DMS153 treated with DMSO at 0.1 percent for 48 hours (cell line): Measurements from ENCODE around the gene LRRIQ3.
"Not testable (repeated sequence)": the region's sequence is repeated elsewhere in the genome, so short reads cannot be mapped to it uniquely, and the experiment has no call there.

Experiments
- DNase-seq: peaks from one replicate; lab custom pipeline; 2025; ENCODE audit not compliant: unreplicated experiment; lab: John Stamatoyannopoulos, UW

The LRRIQ3 gene

GRCh38 chr1:74197657-74198552 is at the start of gene LRRIQ3, which contains the start of gene FPGT:
TSS of gene LRRIQ3 (minus strand) at chr1:74198176. CDS start at chr1:74183684, 14,492 bp downstream.
TSS of gene FPGT (plus strand) at chr1:74198242. CDS start at chr1:74198279, 37 bp downstream.
- peak; percentile 91 for DNase-seq

GRCh38 chr1:74246315-74246714 is 48.3 kb upstream of the LRRIQ3 start:
- DNase-seq = no peak

GRCh38 chr1:74245168-74245772 is 47.3 kb upstream of the LRRIQ3 start:
- DNase-seq = no peak

- DNase-seq = no peak
Measured at GRCh38 chr1:74237787-74238186, 39.8 kb upstream of the LRRIQ3 start.

GRCh38 chr1:74237035-74237434 is 39.1 kb upstream of the LRRIQ3 start:
- DNase-seq = no peak

GRCh38 chr1:74236440-74236839 is 38.5 kb upstream of the LRRIQ3 start:
- DNase-seq = no peak

GRCh38 chr1:74235153-74235552 is 37.2 kb upstream of the LRRIQ3 start, which contains the start of gene TNNI3K:
TSS of gene TNNI3K (plus strand) at chr1:74235387. CDS start at chr1:74235452, 65 bp downstream.
- no peak for DNase-seq

GRCh38 chr1:74223453-74223852 is 25.5 kb upstream of the LRRIQ3 start:
- no peak for DNase-seq

GRCh38 chr1:74222701-74223100 is 24.7 kb upstream of the LRRIQ3 start:
- DNase-seq = no peak

GRCh38 chr1:74215229-74215628 is 17.3 kb upstream of the LRRIQ3 start:
- DNase-seq = no peak

GRCh38 chr1:74205266-74205665 is 7.3 kb upstream of the LRRIQ3 start:
- no peak for DNase-seq

- DNase-seq = no peak
Measured at GRCh38 chr1:74199504-74199903, 1.5 kb upstream of the LRRIQ3 start.

- DNase-seq = no peak
Measured at GRCh38 chr1:74197255-74197654, 721 bp downstream of the LRRIQ3 start.

- DNase-seq = no peak
Measured at GRCh38 chr1:74195339-74195738, 2.6 kb downstream of the LRRIQ3 start.

- DNase-seq = no peak
Measured at GRCh38 chr1:74193908-74194307, 4.1 kb downstream of the LRRIQ3 start.

- DNase-seq = no peak
Measured at GRCh38 chr1:74180490-74180889, 17.5 kb downstream of the LRRIQ3 start.

GRCh38 chr1:74174423-74174822 is 23.6 kb downstream of the LRRIQ3 start:
- not testable (repeated sequence) for DNase-seq

- DNase-seq = no peak
Measured at GRCh38 chr1:74162333-74162732, 35.6 kb downstream of the LRRIQ3 start.

- no peak for DNase-seq
Measured at GRCh38 chr1:74161497-74161896, 36.5 kb downstream of the LRRIQ3 start.

- no peak for DNase-seq
Measured at GRCh38 chr1:74160046-74160445, 37.9 kb downstream of the LRRIQ3 start.

- no peak for DNase-seq
Measured at GRCh38 chr1:74145086-74145485, 52.9 kb downstream of the LRRIQ3 start.

GRCh38 chr1:74117370-74117769 is 80.6 kb downstream of the LRRIQ3 start:
- DNase-seq = not testable (repeated sequence)
